Muscle layer of colon (tissue), 2 donors: ENCODE measurements around the gene GTF2H2C.
"Not testable (repeated sequence)": the region's sequence is repeated elsewhere in the genome, so short reads cannot be mapped to it uniquely, and the experiment has no call there.

Experiments
- H3K27ac ChIP-seq: one replicate; pipeline ENCODE4 v1.7.0; 2013; ENCODE audit warnings: low read depth, mild to moderate bottlenecking, low read length, moderate library complexity
- H3K27me3 ChIP-seq, 2 donors: one replicate each; pipeline ENCODE4 v1.7.0; 2013; ENCODE audit warnings: low read length in 2 of 2, mild to moderate bottlenecking in 2 of 2; ENCODE audit not compliant: insufficient read depth in 2 of 2, control insufficient read depth in 1 of 2
- H3K36me3 ChIP-seq: one replicate; pipeline ENCODE4 v1.7.0; 2013; ENCODE audit warnings: mild to moderate bottlenecking, low read length; ENCODE audit not compliant: insufficient read depth
- H3K4me1 ChIP-seq: one replicate; pipeline ENCODE4 v1.7.0; 2013; ENCODE audit warnings: mild to moderate bottlenecking, low read length; ENCODE audit not compliant: insufficient read depth
- H3K4me3 ChIP-seq, 2 donors: one replicate each; pipeline ENCODE4 v1.7.0; 2013; ENCODE audit warnings: low read length in 2 of 2, low read depth in 1 of 2, mild to moderate bottlenecking in 1 of 2, moderate library complexity in 1 of 2
- H3K9ac ChIP-seq: one replicate; pipeline ENCODE4 v1.7.0; 2013; ENCODE audit warnings: low read length
- H3K9me3 ChIP-seq: one replicate; pipeline ENCODE4 v1.7.0; 2013; ENCODE audit warnings: mild to moderate bottlenecking, low read length
- donor health status: abdominal sarcoma.
- donor health status: Adenocarcinoma of cecum.

GTF2H2C gene

DNA sequence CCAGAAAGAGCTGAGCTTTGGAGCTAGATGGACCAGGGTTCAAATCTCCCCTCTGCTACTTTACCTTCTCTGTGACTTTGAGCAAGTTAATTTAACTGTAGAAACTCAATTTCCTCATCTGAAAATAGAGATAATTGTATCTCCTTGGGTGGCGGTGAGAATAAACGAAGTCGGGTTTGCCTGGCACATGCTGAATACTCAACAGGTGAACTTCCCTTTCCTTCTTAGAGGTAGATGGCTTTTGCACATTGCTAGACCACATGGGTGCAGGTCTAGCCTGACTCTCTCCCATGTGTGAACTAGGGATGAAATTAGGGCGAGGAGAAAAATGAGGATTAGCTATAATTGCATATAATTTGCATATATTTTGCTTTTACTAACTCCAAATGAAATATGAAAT, 31.4 kb upstream of the GTF2H2C start:
- Histone ChIP-seq H3K27ac (no peak overlapping the region), H3K4me1 (no peaks in the 10 kb centered on the region), H3K9ac (no peak overlapping the region), H3K4me3 (no peak overlapping the region), H3K9me3 (no peaks in the 10 kb centered on the region), H3K36me3 (no peaks in the 10 kb centered on the region), H3K27me3 (no peaks in the 10 kb centered on the region)

DNA sequence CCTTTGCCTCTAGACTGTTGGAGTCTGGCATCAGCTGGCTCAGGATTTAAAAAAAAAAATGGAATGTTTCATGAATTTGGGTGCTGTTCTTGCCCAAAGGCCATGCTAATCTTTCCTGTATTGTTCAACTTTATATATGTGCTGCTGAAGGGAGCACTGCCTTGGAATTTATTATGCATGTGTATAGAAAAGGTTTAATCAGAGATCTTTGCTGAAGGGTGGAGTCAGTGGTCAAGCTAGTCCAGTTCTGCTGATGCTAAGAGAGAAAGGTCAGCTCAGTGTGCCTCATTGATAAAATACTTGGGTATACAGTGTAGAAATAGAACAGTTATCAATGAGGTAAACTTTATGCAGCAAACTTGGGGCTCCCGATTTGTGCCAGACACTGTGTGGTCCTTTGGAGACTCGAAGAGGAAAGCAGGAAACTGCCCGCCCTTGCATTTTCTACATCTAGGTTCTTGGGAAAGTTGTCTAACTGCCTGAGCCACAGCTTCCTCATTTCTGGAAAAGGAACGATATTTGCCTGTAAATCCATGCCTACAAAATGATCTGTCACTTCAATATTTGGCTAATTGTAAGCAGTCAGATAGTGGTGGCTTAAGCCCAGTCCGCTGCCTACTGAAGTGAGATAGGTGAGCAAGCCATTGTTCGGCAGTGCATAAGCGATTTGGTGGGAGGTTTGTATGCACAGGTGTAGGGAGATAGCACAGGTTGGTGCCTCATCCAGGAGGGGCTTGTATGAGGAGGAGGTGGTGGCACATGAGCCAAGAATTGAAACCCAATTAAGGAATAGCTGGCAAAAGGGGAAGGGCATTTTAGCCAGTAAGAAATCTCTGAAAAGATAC, 29.2 kb upstream of the GTF2H2C start:
- Histone ChIP-seq H3K36me3 (no peaks in the 10 kb centered on the region), H3K27ac (no peak overlapping the region), H3K9me3 (no peaks in the 10 kb centered on the region), H3K27me3 (no peaks in the 10 kb centered on the region), H3K9ac (no peak overlapping the region), H3K4me3 (no peak overlapping the region), H3K4me1 (no peaks in the 10 kb centered on the region)

DNA sequence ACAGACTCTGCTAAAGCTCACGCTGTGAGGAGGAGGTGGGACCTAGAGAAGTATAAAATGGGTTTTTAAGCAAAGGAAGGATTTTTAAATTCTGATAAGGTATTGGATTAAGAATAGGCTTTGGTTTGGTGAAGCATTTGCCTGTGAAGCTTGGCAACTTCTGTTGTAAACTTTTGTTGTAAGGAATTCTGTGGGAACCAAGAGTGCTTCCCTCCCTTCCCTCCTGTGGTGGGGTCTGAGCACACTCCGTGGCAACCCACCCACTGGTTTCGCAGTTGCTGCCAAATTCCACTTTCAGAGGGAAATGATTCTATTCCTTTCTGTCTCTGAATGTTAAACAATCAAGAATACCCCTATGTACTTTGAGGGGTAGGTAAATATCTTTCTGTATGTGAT, 28.6 kb upstream of the GTF2H2C start:
- Histone ChIP-seq H3K9me3 (no peaks in the 10 kb centered on the region), H3K36me3 (no peaks in the 10 kb centered on the region), H3K27me3 (no peaks in the 10 kb centered on the region), H3K4me1 (no peaks in the 10 kb centered on the region), H3K27ac (no peak overlapping the region), H3K4me3 (no peak overlapping the region), H3K9ac (no peak overlapping the region)

DNA sequence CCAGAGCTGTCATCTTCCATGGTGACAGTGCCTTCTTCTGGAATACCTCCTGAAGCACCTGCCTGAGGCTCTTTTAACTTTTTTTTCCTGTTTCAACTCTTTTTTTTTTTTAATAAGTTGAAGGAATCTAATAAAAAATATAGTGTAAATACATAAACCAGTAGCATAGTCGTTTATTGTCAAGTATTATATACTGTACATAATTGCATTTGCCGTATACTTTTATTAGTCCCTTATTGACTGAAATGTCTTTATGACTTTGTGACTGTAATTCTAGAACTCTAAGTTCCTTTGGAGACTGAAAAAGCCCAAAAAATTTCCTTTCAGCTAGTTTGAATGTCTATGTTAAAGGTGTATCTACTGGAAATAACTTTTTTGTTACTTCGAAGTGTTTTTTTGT, 22.1 kb upstream of the GTF2H2C start:
- not testable (repeated sequence) for H3K9me3 ChIP-seq, H3K27ac ChIP-seq, H3K4me1 ChIP-seq, H3K4me3 ChIP-seq, H3K36me3 ChIP-seq, H3K27me3 ChIP-seq, H3K9ac ChIP-seq

DNA sequence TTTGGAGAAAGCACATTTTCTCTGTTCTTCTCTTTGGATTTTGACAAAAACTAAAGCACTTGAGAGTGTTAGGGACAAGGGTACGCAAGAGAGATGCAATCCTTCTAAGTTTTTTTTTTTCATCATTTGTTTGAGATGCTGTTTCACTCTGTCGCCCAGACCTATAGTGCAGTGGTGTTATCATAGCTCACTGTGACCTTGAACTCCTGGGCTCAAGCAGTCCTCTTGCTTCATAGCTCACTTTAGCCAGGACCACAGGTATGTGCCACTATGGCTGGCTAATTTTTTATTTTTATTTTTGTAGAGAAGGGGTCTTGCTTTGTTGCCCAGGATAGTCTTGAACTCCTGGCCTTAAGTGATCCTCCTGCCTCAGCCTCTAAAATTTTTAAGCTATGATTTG, 21.3 kb upstream of the GTF2H2C start:
- not testable (repeated sequence) for H3K4me3 ChIP-seq, H3K9me3 ChIP-seq, H3K36me3 ChIP-seq, H3K9ac ChIP-seq, H3K27ac ChIP-seq, H3K4me1 ChIP-seq, H3K27me3 ChIP-seq

DNA sequence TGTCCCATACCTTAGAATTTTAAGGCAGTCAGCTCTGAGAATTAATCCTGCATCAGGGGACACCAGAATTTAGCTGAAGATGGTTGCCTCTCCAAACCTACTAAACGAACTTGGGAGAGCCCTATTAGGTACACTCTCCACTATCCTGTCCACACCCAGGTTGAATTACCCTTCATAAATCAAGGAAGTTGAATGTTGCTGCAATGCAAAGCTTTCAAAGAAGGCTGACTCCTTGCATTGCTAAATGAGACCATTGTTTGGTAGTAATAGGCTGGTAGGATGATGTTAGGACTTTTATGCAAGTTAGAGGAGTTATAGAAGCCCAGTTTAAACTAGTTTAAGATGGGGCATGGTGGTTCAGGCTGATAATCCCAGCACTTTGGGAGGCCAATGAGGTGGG, 18.6 kb upstream of the GTF2H2C start:
- not testable (repeated sequence) for H3K27me3 ChIP-seq, H3K9ac ChIP-seq, H3K4me3 ChIP-seq

DNA sequence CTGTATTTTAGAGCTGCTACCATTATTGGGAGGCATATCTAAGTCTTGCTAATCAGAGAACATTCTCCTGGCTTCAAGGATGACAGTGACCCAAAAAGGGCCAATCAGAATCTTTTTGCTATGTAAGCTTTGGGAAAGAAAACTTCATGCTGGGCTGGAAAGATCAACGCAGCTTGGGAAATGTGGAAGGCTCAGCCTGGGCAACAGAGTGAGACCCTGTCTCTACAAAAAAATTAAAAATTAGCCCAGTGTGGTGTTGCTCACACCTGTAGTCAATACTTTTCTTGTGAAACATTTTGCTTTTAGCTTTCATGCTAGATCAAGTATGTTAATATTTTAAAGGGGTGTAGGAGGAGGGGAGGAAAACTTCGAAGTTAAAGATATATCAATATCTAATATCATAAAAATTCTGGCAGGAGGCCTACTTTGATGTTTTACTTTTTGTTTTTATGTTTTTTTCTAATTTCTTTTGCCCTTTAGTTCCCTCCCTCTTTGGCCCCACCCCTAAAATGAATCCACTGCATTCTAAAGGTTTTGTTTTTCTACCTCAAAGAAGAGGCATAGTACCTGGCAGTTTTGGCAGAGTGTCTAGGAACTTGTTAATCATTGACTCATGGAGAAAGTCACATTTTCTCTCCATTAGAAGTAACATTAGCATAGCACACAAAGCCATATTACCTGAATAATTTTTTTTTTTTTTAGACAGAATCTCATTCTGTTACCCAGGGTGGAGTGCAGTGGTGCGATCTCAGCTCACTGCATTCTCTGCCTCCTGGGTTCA, 17.0 kb upstream of the GTF2H2C start:
- not testable (repeated sequence) for H3K27ac ChIP-seq, H3K36me3 ChIP-seq, H3K4me1 ChIP-seq, H3K27me3 ChIP-seq, H3K9me3 ChIP-seq, H3K9ac ChIP-seq, H3K4me3 ChIP-seq

More for the DNA sequence above, 18.6 kb upstream of the GTF2H2C start:
- H3K36me3 ChIP-seq, H3K27ac ChIP-seq, H3K4me1 ChIP-seq, H3K9me3 ChIP-seq: not testable (repeated sequence)

DNA sequence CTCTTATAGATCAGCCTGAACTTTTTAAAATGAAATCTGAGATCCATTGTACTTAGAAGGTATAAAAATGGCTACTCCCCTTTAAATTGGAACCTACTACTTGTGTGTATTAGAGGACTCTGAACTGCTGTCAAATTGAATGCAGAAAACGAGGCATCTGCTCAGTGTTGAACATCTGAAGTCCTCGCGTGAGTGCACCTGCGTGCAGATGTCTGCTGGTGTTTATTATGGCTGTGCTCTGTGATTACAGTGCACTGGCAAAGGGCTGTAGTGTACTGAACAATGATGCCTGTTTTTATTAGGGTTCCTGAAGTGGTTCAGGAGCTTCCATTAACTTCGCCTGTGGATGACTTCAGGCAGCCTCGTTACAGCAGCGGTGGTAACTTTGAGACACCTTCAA, 15.4 kb upstream of the GTF2H2C start:
- not testable (repeated sequence) for H3K4me1 ChIP-seq, H3K36me3 ChIP-seq, H3K27ac ChIP-seq, H3K27me3 ChIP-seq, H3K4me3 ChIP-seq, H3K9me3 ChIP-seq, H3K9ac ChIP-seq

DNA sequence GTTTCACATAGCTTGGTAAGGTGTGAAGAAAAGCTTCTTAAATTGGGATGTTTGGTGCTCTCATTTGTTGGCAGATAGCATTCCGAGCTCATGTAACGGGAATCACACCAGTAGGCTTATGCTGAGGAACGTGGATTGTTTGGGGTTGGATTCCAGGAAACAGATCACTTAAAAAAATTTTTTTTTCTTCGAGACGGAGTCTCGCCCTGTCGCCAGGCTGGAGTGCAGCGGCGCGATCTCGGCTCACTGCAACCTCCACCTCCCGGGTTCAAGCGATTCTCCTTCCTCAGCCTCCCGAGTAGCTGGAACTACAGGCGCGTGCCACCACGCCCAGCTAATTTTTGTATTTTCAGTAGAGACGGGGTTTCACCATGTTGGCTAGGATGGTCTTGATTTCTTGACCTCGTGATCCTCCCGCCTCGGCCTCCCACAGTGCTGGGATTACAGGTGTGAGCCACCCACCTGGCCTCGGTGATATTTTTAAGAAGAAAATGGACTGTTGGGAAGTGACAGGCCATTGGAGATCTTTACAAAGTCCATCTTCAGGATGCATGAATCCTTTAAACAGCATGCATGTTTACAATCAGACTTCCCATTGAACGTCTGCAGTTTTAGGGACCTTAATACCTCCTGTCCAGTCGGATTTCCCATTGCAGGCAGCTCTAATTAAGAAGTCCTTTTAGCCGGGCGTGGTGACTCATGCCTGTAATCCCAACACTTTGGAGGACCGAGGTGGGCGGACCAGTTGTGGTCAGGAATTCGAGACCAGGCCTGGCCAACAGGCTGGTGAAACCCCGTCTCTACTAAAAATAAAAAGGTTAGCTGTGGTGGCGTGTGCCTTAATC, 818 bp downstream of the GTF2H2C start:
- not testable (repeated sequence) for H3K4me3 ChIP-seq, H3K4me1 ChIP-seq, H3K9ac ChIP-seq, H3K36me3 ChIP-seq, H3K27ac ChIP-seq, H3K27me3 ChIP-seq, H3K9me3 ChIP-seq

DNA sequence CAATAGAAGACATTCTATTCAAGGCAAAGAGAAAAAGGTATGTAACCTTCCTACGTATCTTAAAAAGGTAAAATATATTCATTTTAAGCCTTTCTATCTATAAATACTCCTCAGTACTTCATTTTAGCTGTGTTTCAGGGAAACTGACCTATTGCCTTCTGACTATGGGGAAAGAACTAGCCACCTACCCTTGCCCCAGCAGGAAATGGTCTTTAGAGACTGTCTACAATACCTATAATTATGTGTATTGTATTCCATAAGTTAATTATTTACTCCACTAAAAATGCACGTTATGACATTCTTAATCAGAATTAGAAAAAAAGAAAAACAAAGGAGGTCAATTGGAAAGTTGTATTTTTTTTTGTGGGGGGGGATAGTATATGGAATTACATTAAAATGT, 6.2 kb downstream of the GTF2H2C start:
- not testable (repeated sequence) for H3K27ac ChIP-seq, H3K4me3 ChIP-seq, H3K36me3 ChIP-seq, H3K9me3 ChIP-seq, H3K4me1 ChIP-seq, H3K27me3 ChIP-seq, H3K9ac ChIP-seq

DNA sequence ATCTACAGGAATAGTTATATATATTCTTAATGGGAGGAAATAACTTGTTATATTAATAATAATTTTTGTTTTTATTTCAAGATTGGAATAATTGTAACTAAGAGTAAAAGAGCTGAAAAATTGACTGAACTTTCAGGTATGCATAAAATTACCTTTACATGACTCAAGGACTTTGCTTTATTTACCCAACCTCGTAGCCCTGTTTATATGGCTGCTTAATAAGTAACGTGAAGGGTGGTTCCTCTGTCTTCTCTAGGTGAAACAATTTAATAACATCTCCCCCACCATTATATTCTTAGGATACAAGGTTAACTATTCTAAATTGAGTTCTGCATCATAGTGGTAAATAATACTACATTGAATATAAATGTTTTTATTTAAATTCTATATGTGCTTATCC, 8.1 kb downstream of the GTF2H2C start:
- not testable (repeated sequence) for H3K27ac ChIP-seq, H3K36me3 ChIP-seq, H3K9ac ChIP-seq, H3K4me1 ChIP-seq, H3K4me3 ChIP-seq, H3K27me3 ChIP-seq, H3K9me3 ChIP-seq
